GM12878 (cell line): ENCODE results near the gene FRMPD2. TPM values are rescaled to one million over a fixed set of nuclear protein-coding genes. Genes with fewer than 3 reads are reported as not detected.

Source experiments
- ATAC-seq: fragments of 200-7000 bp; cut with Tn5 transposase; 3 replicates; pipeline ENCODE4 v1.9.1; 2020; ENCODE audit warnings: mild to moderate bottlenecking, moderate library complexity
- BruUV-seq: library from RNA; stranded (reverse); fragments of 400-500 nt; replicated peaks from 2 replicates; lab custom pipeline; 2021; lab: Mats Ljungman, UMichigan
- CTCF ChIA-PET: fragments of 300-600 bp; sonication (Branson Sonifier 250); formaldehyde crosslinking; extraction: SDS; loops from one replicate; lab custom pipeline; 2021; ENCODE audit warnings: inconsistent platforms; lab: Yijun Ruan, JAX
- POLR2A ChIA-PET: fragments of 350-600 bp; formaldehyde crosslinking; extraction: SDS; loops from one replicate; lab custom pipeline; 2021; ENCODE audit warnings: inconsistent platforms; lab: Charles Lee
- RAD21 ChIA-PET: fragments of 300-600 bp; sonication (Branson Sonifier 250); formaldehyde crosslinking; loops from one replicate; lab custom pipeline; 2023; ENCODE audit warnings: antibody characterized with exemption; ENCODE audit not compliant: unreplicated experiment; lab: Charles Lee
- SMC1A ChIA-PET: fragments of 300-600 bp; sonication (Branson Sonifier 250); formaldehyde crosslinking; loops from one replicate; lab custom pipeline; 2023; ENCODE audit not compliant: unreplicated experiment, uncharacterized antibody; lab: Charles Lee
- DNase-seq: peaks from one replicate; pipeline ENCODE4 v3.0.0-alpha.2; 2011; ENCODE audit warnings: low read depth, low spot score
- FAIRE-seq: peaks from 3 replicates; lab custom pipeline; 2011; peaks lifted over from hg19 to GRCh38; lab: Jason Lieb, UNC
- H2AFZ ChIP-seq: 2 replicates; pipeline ENCODE4 v1.6.0; 2011; ENCODE audit warnings: low read depth, low read length, control low read depth; ENCODE audit not compliant: control insufficient read depth
- H3K27ac ChIP-seq: 2 replicates; pipeline ENCODE4 v1.5.1; 2011; ENCODE audit warnings: control low read depth; ENCODE audit not compliant: control insufficient read depth, insufficient read depth
- H3K27me3 ChIP-seq, 2 experiments: replicated peaks in 1 of 2; 2 replicates each; pipeline versions ENCODE4 v1.6.0 to v1.6.1; 2011; ENCODE audit warnings: low read length in 1 of 2; ENCODE audit not compliant: control insufficient read depth in 2 of 2, insufficient read depth in 2 of 2
- H3K36me3 ChIP-seq, 2 experiments: 2 replicates each; pipeline ENCODE4 v1.5.1; 2011; ENCODE audit warnings: low read length in 1 of 2; ENCODE audit not compliant: control insufficient read depth in 2 of 2, insufficient read depth in 2 of 2
- H3K4me1 ChIP-seq: 2 replicates; pipeline ENCODE4 v1.6.1; 2011; ENCODE audit warnings: mild to moderate bottlenecking, low read length, moderate library complexity, mixed read lengths; ENCODE audit not compliant: control insufficient read depth, insufficient read depth
- H3K4me2 ChIP-seq: 2 replicates; pipeline ENCODE4 v1.6.0; 2011; ENCODE audit warnings: control low read depth; ENCODE audit not compliant: control insufficient read depth, insufficient read depth
- H3K4me3 ChIP-seq: fragments of 200-600 bp; sonication (generic); 2 replicates; pipeline ENCODE4 v1.5.1; 2016
- H3K79me2 ChIP-seq: 2 replicates; pipeline ENCODE4 v1.6.0; 2011; ENCODE audit warnings: low read length; ENCODE audit not compliant: control insufficient read depth, insufficient read depth
- H3K9ac ChIP-seq: 2 replicates; pipeline ENCODE4 v1.8.0; 2011; ENCODE audit warnings: low read length, control low read depth, mixed read lengths; ENCODE audit not compliant: control insufficient read depth, insufficient read depth
- H3K9me3 ChIP-seq: replicated peaks from 3 replicates; pipeline ENCODE4 v1.5.1; 2011; ENCODE audit warnings: mild to moderate bottlenecking, low read length; ENCODE audit not compliant: control insufficient read depth, insufficient read depth
- H4K20me1 ChIP-seq: 2 replicates; pipeline ENCODE4 v1.6.0; 2011; ENCODE audit not compliant: control insufficient read depth, insufficient read depth
- ASH2L ChIP-seq: fragments of 300-600, 200-600 bp; sonication (generic); IDR thresholded peaks from 2 replicates; pipeline ENCODE4 v1.6.1; 2017; ENCODE audit warnings: low read depth, mild to moderate bottlenecking, borderline replicate concordance
- CBX5 ChIP-seq: sonication (generic); IDR thresholded peaks from 2 replicates; pipeline ENCODE4 v1.6.1; 2016; ENCODE audit warnings: low read depth, moderate library complexity, mild to moderate bottlenecking, inconsistent platforms
- HDGF ChIP-seq: fragments of 450-650 bp; IDR thresholded peaks from 2 replicates; pipeline ENCODE4 v1.6.1; 2016; ENCODE audit warnings: antibody characterized with exemption
- KLF5 ChIP-seq: fragments of 450-650 bp; IDR thresholded peaks from 2 replicates; pipeline ENCODE4 v1.6.1; 2014; ENCODE audit warnings: mild to moderate bottlenecking; ENCODE audit not compliant: partially characterized antibody
- POLR2A ChIP-seq: IDR thresholded peaks from 2 replicates; pipeline ENCODE4 v1.6.1; 2011; ENCODE audit warnings: low read depth, mild to moderate bottlenecking, low read length
- RELA ChIP-seq: fragments of 450-650 bp; IDR thresholded peaks from 2 replicates; pipeline ENCODE4 v1.8.0; 2014; ENCODE audit warnings: borderline replicate concordance; ENCODE audit not compliant: partially characterized antibody
- SRF ChIP-seq, 2 experiments: IDR thresholded peaks; 2 replicates each; pipeline ENCODE4 v1.6.1; 2011; ENCODE audit warnings: low read depth in 2 of 2, low read length in 2 of 2, mild to moderate bottlenecking in 1 of 2, moderate library complexity in 1 of 2
- SUPT20H ChIP-seq: IDR thresholded peaks from 2 replicates; pipeline ENCODE4 v1.6.1; 2011; ENCODE audit warnings: low read depth, mild to moderate bottlenecking, low read length, moderate library complexity, borderline replicate concordance; ENCODE audit not compliant: control insufficient read depth
- YBX1 ChIP-seq: fragments of 450-650 bp; IDR thresholded peaks from 2 replicates; pipeline ENCODE4 v1.6.1; 2016; ENCODE audit warnings: antibody characterized with exemption
- ZNF24 ChIP-seq: fragments of 450-650 bp; IDR thresholded peaks from 2 replicates; pipeline ENCODE4 v1.6.1; 2017; ENCODE audit warnings: antibody characterized with exemption, mild to moderate bottlenecking
- ZNF384 ChIP-seq: IDR thresholded peaks from 2 replicates; pipeline ENCODE4 v1.6.1; 2012; ENCODE audit warnings: low read depth, mild to moderate bottlenecking, low read length, improper control_type of control experiment, borderline replicate concordance
- WGBS: methylation state at CpG from one replicate; pipeline ENCODE4 v1.1.6; 2016; ENCODE audit warnings: low lambda C conversion rate; ENCODE audit not compliant: insufficient replicate concordance, insufficient coverage; ENCODE audit errors: missing lambda C conversion rate; 5-methylcytosine and 5-hydroxymethylcytosine counted together
- in situ Hi-C: fragments of 300-500 bp; cut with MboI; formaldehyde crosslinking; loops from 9 replicates; pipeline ENCODE4 v1.14.3; 2018; ENCODE audit warnings: mixed read lengths
- intact Hi-C: fragments of 100-400 bp; cut with micrococcal nuclease; formaldehyde crosslinking; loops from one replicate; pipeline ENCODE4 v1.14.2; 2022; ENCODE audit not compliant: unreplicated experiment
- polyA plus RNA-seq, 11 experiments: library from polyadenylated mRNA; depleted of rRNA in 4 of 11; unstranded in 6 of 11; stranded (reverse) in 5 of 11; fragments of >200 nt; fragmentation: Nextera tagmentation in 4 of 11; fragmentation: Illumina TruSeq in 1 of 11; extraction: Ambion mirVana in 4 of 11; extraction: Trizol in 1 of 11; gene quantifications; 1 replicate in 1 of 11; 2 replicates in 10 of 11; pipeline versions ENCODE4 v1.2.1 to v1.2.3, GENCODE V29; 2011 to 2016; ENCODE audit warnings: inconsistent platforms in 2 of 11, missing spikeins in 2 of 11, low read depth in 1 of 11
- total RNA-seq, 4 experiments: library from RNA; depleted of rRNA in 3 of 4; stranded (reverse); fragments of >200 nt in 3 of 4; fragmentation: Illumina TruSeq in 1 of 4; extraction: Trizol in 1 of 4; gene quantifications; 2 replicates each; pipeline versions ENCODE4 v1.2.1 to v1.2.3, GENCODE V29; 2013 to 2021
- TF ChIP-seq, protein P1 (sequence below): IDR thresholded peaks from 2 replicates; pipeline ENCODE4 v1.6.1; 2012; ENCODE audit warnings: low read depth, low read length, improper control_type of control experiment

FRMPD2 gene
- total and polyA plus RNA-seq, 10 of the 15 experiments (the other 5 are each of a cell fraction or from before 2014, with no cell fraction given) = 0.38 to 5.7 (median 1.4) TPM

DNA sequence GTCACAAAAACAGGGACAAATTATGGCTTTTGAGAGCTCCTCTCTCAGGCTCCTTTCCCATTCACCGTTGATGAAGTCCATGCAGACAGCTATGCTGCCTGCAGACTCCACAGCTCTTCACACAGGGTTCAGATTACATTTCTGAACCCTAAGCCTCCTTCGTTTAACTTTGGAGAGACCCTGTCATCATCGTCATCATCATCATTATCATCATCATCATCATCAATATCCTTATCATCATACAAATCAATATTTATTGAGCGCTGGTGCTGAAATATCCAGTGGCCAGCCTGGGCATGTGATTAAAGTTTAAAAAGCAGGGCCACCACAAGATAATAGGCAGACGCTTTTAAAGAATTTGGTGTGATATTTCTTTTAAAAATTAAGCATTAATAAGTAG, 66.6 kb downstream of the FRMPD2 start:
- Histone ChIP-seq H3K27me3 (no peaks in the 10 kb centered on the region), H3K4me2 (no peak overlapping the region), H3K9me3 (no peaks in the 10 kb centered on the region), H3K4me1 (peaks cover 4% of the 10 kb centered on the region; the same call in 1 of the 2 replicates), H3K36me3 (no peaks in the 10 kb centered on the region), H2AFZ (no peak overlapping the region), H3K9ac (no peak overlapping the region), H3K27ac (no peak overlapping the region), H4K20me1 (no peaks in the 10 kb centered on the region), H3K79me2 (no peaks in the 10 kb centered on the region), H3K4me3 (no peak overlapping the region)
- intact Hi-C loops (no loop called here), in situ Hi-C loops (no loop called here)
- no TSS peak for BruUV-seq
- ATAC-seq (no peak), FAIRE-seq (no peak), DNase-seq (no peak)
- ChIA-PET CTCF (no interaction called here), POLR2A (no interaction called here), RAD21 (no interaction called here), SMC1A (no interaction called here)
- TF ChIP-seq SRF (IDR thresholded peaks at IDR 0.05; ENCODE audit: low read depth in 2 of 2, low read length in 2 of 2) = no peak
- no peak for TF ChIP-seq ASH2L
- no peak for TF ChIP-seq POLR2A
- 73% methylated on average over 5 of the region's 5 CpGs for WGBS

DNA sequence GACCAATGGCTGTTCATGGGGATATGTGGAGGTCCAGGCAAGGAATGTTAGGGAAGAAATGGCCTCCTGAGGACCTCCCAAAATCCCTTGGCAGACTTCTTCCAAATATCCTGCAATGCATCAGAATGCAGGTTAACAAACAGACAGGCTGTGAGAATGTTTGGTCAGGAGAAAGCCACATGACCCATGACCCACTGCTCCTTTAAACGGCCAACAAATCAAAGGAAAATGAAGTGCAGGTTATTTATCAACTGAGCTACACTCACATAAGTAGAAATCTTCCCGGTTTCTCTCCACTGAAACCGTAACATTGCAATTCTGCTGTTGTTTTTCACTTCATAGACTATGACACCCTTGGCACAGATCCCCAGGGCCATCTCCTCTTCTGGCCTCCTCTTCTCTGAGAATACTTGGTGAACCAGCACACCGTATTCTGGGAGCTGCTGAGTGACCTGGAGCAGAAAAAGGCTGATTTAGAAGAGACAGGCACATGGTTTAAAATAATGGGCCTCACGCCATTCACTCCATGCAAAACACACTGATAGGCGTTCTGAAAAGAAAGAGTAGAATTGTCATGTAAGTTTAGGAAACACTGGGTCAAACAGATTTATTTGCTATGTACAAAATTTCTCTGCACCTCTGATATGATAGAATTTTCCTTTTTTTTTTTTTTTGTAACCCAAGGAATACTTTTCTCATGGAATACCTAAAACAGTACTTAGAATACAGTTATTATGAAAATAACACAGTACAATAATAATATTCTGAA, 67.8 kb downstream of the FRMPD2 start:
- in situ Hi-C loops (no loop called here), intact Hi-C loops (no loop called here)
- FAIRE-seq (no peak), ATAC-seq (no peak; the same call in 2 of the 3 replicates), DNase-seq (no peak)
- Histone ChIP-seq H3K4me3 (no peak overlapping the region), H3K4me2 (no peak overlapping the region), H3K27me3 (no peaks in the 10 kb centered on the region), H3K4me1 (peaks cover 4% of the 10 kb centered on the region; the same call in 1 of the 2 replicates), H4K20me1 (no peaks in the 10 kb centered on the region), H2AFZ (peak overlapping the region; percentile 50; the same call in 1 of the 2 replicates), H3K9me3 (no peaks in the 10 kb centered on the region), H3K9ac (no peak overlapping the region), H3K36me3 (no peaks in the 10 kb centered on the region), H3K27ac (no peak overlapping the region), H3K79me2 (no peaks in the 10 kb centered on the region)
- TF ChIP-seq YBX1 (no peak), RELA (no peak), ZNF24 (no peak), CBX5 (no peak), SUPT20H (no peak), ZNF384 (no peak), KLF5 (no peak), HDGF (no peak)
- TF ChIP-seq, protein P1, sequence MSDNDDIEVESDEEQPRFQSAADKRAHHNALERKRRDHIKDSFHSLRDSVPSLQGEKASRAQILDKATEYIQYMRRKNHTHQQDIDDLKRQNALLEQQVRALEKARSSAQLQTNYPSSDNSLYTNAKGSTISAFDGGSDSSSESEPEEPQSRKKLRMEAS = no peak
- POLR2A ChIA-PET = no interaction called here
- 70% methylated on average over 6 of the region's 6 CpGs for WGBS
- SMC1A ChIA-PET = interaction anchor here (1.1 kb wide), 1 partner anchor 10 kb away, joined by 3 read pairs; no protein-coding TSS in a partner anchor
- BruUV-seq = no TSS peak
- CTCF ChIA-PET = interaction anchor here (0.5 to 1.0 kb wide), 2 partner anchors 93 to 103 kb away, joined by 3 read pairs; no protein-coding TSS in a partner anchor
- RAD21 ChIA-PET = interaction anchor here (1.0 to 1.5 kb wide), 2 partner anchors 9 to 477 kb away, joined by 3 to 4 read pairs; no protein-coding TSS in a partner anchor
